H9 (cell line): ENCODE measurements around the gene SLC30A1. TPM values are rescaled to one million over a fixed set of nuclear protein-coding genes. Genes with fewer than 3 reads are reported as not detected.

Experiments used
- DNase-seq: peaks from one replicate; pipeline ENCODE4 v3.0.0-alpha.2; 2017
- H2AFZ ChIP-seq: one replicate; pipeline ENCODE4 v1.6.1; 2013; ENCODE audit warnings: mild to moderate bottlenecking, low read length, control low read depth, moderate library complexity
- H2AK5ac ChIP-seq: 2 replicates; pipeline ENCODE4 v1.6.1; 2013; ENCODE audit warnings: low read length, control low read depth, mixed read lengths; ENCODE audit not compliant: insufficient read length
- H2BK120ac ChIP-seq: one replicate; pipeline ENCODE4 v1.6.1; 2013; ENCODE audit warnings: low read depth, mild to moderate bottlenecking, low read length, control low read depth, inconsistent platforms; ENCODE audit not compliant: poor library complexity, severe bottlenecking
- H2BK12ac ChIP-seq: 2 replicates; pipeline ENCODE4 v1.6.1; 2013; ENCODE audit warnings: low read length, control low read depth, mixed read lengths, low read depth; ENCODE audit not compliant: insufficient read length
- H2BK15ac ChIP-seq: 2 replicates; pipeline ENCODE4 v1.6.1; 2013; ENCODE audit warnings: low read depth, low read length, control low read depth
- H2BK20ac ChIP-seq: one replicate; pipeline ENCODE4 v1.6.1; 2013; ENCODE audit warnings: low read depth, mild to moderate bottlenecking, low read length, control low read depth, inconsistent platforms; ENCODE audit not compliant: poor library complexity, severe bottlenecking
- H2BK5ac ChIP-seq: 2 replicates; pipeline ENCODE4 v1.6.1; 2013; ENCODE audit warnings: low read length, control low read depth, mixed read lengths; ENCODE audit not compliant: insufficient read length
- H3K14ac ChIP-seq: 2 replicates; pipeline ENCODE4 v1.6.1; 2013; ENCODE audit warnings: low read length, control low read depth; ENCODE audit not compliant: insufficient read depth
- H3K18ac ChIP-seq: 2 replicates; pipeline ENCODE4 v1.6.1; 2013; ENCODE audit warnings: low read depth, mild to moderate bottlenecking, mixed read lengths, low read length, control low read depth; ENCODE audit not compliant: insufficient read length
- H3K23ac ChIP-seq: 2 replicates; pipeline ENCODE4 v1.6.1; 2013; ENCODE audit warnings: low read length, control low read depth, mixed read lengths, low read depth; ENCODE audit not compliant: insufficient read length
- H3K23me2 ChIP-seq: 2 replicates; pipeline ENCODE4 v1.6.1; 2013; ENCODE audit warnings: low read depth, mild to moderate bottlenecking, mixed read lengths, low read length, control low read depth; ENCODE audit not compliant: insufficient read length, poor library complexity, severe bottlenecking
- H3K27ac ChIP-seq: 2 replicates; pipeline ENCODE4 v1.5.1; 2013; ENCODE audit warnings: low read length, control low read depth, mixed read lengths, low read depth; ENCODE audit not compliant: insufficient read length
- H3K27me3 ChIP-seq: 2 replicates; pipeline ENCODE4 v1.6.1; 2013; ENCODE audit warnings: low read length, control low read depth, inconsistent platforms; ENCODE audit not compliant: insufficient read depth
- H3K4ac ChIP-seq: 2 replicates; pipeline ENCODE4 v1.6.1; 2013; ENCODE audit warnings: low read depth, mild to moderate bottlenecking, control low read depth, inconsistent platforms, low read length, moderate library complexity
- H3K4me1 ChIP-seq: 2 replicates; pipeline ENCODE4 v1.6.1; 2013; ENCODE audit warnings: low read length, control low read depth, inconsistent platforms; ENCODE audit not compliant: insufficient read depth
- H3K4me2 ChIP-seq: 2 replicates; pipeline ENCODE4 v1.6.1; 2013; ENCODE audit warnings: low read length, control low read depth, mixed read lengths; ENCODE audit not compliant: insufficient read length, insufficient read depth
- H3K56ac ChIP-seq: 2 replicates; pipeline ENCODE4 v1.6.1; 2013; ENCODE audit warnings: low read depth, mild to moderate bottlenecking, mixed read lengths, low read length, control low read depth; ENCODE audit not compliant: insufficient read length
- H3K79me1 ChIP-seq: 2 replicates; pipeline ENCODE4 v1.6.1; 2013; ENCODE audit warnings: low read depth, mild to moderate bottlenecking, moderate library complexity, low read length, control low read depth, inconsistent platforms; ENCODE audit not compliant: insufficient read depth, poor library complexity, severe bottlenecking
- H3K79me2 ChIP-seq: 2 replicates; pipeline ENCODE4 v1.6.1; 2013; ENCODE audit warnings: low read length, control low read depth, inconsistent platforms; ENCODE audit not compliant: insufficient read depth
- H3K9ac ChIP-seq: 2 replicates; pipeline ENCODE4 v1.6.1; 2013; ENCODE audit warnings: low read length, control low read depth, mixed read lengths; ENCODE audit not compliant: insufficient read length; ENCODE audit errors: extremely low read depth
- H3K9me3 ChIP-seq: one replicate; pipeline ENCODE4 v1.6.1; 2013; ENCODE audit warnings: low read depth, low read length, inconsistent platforms; ENCODE audit not compliant: control insufficient read depth
- H3T11ph ChIP-seq: one replicate; pipeline ENCODE4 v1.6.1; 2013; ENCODE audit warnings: mild to moderate bottlenecking, low read length, control low read depth, inconsistent platforms
- H4K20me1 ChIP-seq: one replicate; pipeline ENCODE4 v1.6.1; 2013; ENCODE audit not compliant: control insufficient read depth, insufficient read length, insufficient read depth
- H4K5ac ChIP-seq: 2 replicates; pipeline ENCODE4 v1.6.1; 2013; ENCODE audit warnings: low read depth, mild to moderate bottlenecking, mixed read lengths, low read length, control low read depth; ENCODE audit not compliant: insufficient read length
- H4K8ac ChIP-seq: replicated peaks from 2 replicates; pipeline ENCODE4 v1.6.1; 2013; ENCODE audit warnings: low read length, control low read depth, mixed read lengths, low read depth; ENCODE audit not compliant: insufficient read length
- H4K91ac ChIP-seq: 2 replicates; pipeline ENCODE4 v1.6.1; 2013; ENCODE audit warnings: low read depth, mild to moderate bottlenecking, moderate library complexity, mixed read lengths, low read length, control low read depth; ENCODE audit not compliant: insufficient read length
- H3K27ac Mint-ChIP-seq, 3 experiments: 2 replicates in 2 of 3; 3 replicates in 1 of 3; pipeline ENCODE4 v1.8.0; 2020 to 2021; ENCODE audit warnings: mixed read lengths in 3 of 3, mild to moderate bottlenecking in 1 of 3, moderate library complexity in 1 of 3
- H3K27me3 Mint-ChIP-seq: 2 replicates; pipeline ENCODE4 v1.8.0; 2021; ENCODE audit warnings: low read depth, mild to moderate bottlenecking, moderate library complexity, mixed read lengths
- H3K36me3 Mint-ChIP-seq, 3 experiments: 2 replicates in 2 of 3; 3 replicates in 1 of 3; pipeline ENCODE4 v1.8.0; 2020 to 2021; ENCODE audit warnings: low read depth in 3 of 3, mixed read lengths in 3 of 3; ENCODE audit not compliant: insufficient read depth in 1 of 3
- H3K4me1 Mint-ChIP-seq, 2 experiments: 2 replicates each; pipeline ENCODE4 v1.8.0; 2020; ENCODE audit warnings: mixed read lengths in 2 of 2
- H3K4me3 Mint-ChIP-seq, 2 experiments: 2 replicates in 1 of 2; 3 replicates in 1 of 2; pipeline ENCODE4 v1.8.0; 2020 to 2021; ENCODE audit warnings: mild to moderate bottlenecking in 2 of 2, mixed read lengths in 2 of 2, moderate library complexity in 1 of 2
- H3K9me3 Mint-ChIP-seq, 2 experiments: 2 replicates in 1 of 2; 3 replicates in 1 of 2; pipeline ENCODE4 v1.8.0; 2020; ENCODE audit warnings: mild to moderate bottlenecking in 2 of 2, mixed read lengths in 2 of 2, moderate library complexity in 1 of 2
- WGBS: extraction: QIAGEN DNeasy Blood & Tissue Kit; methylation state at CpG from one replicate; pipeline ENCODE4 v1.1.7; 2013; ENCODE audit warnings: missing lambda C conversion rate, low lambda C conversion rate, mixed read lengths; ENCODE audit not compliant: insufficient read length; ENCODE audit errors: extremely low coverage; 5-methylcytosine and 5-hydroxymethylcytosine counted together
- total RNA-seq: library from RNA; stranded (reverse); gene quantifications from 2 replicates; pipeline ENCODE4 v1.2.1, GENCODE V29; 2021
- TF ChIP-seq, protein P1 (sequence below): fragments of 200-600 bp; sonication (generic); conservative IDR thresholded peaks from 3 replicates; pipeline ENCODE4 v1.8.0; 2021; ENCODE audit warnings: antibody characterized with exemption, mild to moderate bottlenecking

Gene SLC30A1
- total RNA-seq, 1 experiment from 2014 or later, result 17.1 TPM

- H3K56ac ChIP-seq, result no peak overlapping the region
- Mint-ChIP-seq H3K9me3 (no peaks in the 10 kb centered on the region), H3K4me1 (peaks cover 0 to 4% of the 10 kb centered on the region in 2 experiments; a peak in 1 of 4 replicates), H3K36me3 (no peaks in the 10 kb centered on the region), H3K27ac (no peak overlapping the region), H3K27me3 (peaks cover 2% of the 10 kb centered on the region; the same call in 1 of the 2 replicates), H3K4me3 (no peak overlapping the region)
- no peak overlapping the region for H2BK12ac ChIP-seq
- no peak overlapping the region for H3K14ac ChIP-seq
- H3K4me2 ChIP-seq, result no peak overlapping the region
- DNase-seq, result no peak
- H2AFZ ChIP-seq, result no peak overlapping the region
- H2BK120ac ChIP-seq, result no peak overlapping the region
- H2BK15ac ChIP-seq, result no peak overlapping the region
- no peak overlapping the region for H4K91ac ChIP-seq
- no peaks in the 10 kb centered on the region for H3K9me3 ChIP-seq
- no peak overlapping the region for H4K8ac ChIP-seq
- no peak overlapping the region for H3K18ac ChIP-seq
- no peaks in the 10 kb centered on the region for H4K20me1 ChIP-seq
- H3K27ac ChIP-seq, result no peak overlapping the region
- H3K27me3 ChIP-seq, result no peaks in the 10 kb centered on the region
- H3K4me1 ChIP-seq, result no peaks in the 10 kb centered on the region
- H2AK5ac ChIP-seq, result no peak overlapping the region
- no peak overlapping the region for H4K5ac ChIP-seq
- H3T11ph ChIP-seq, result no peak overlapping the region
- TF ChIP-seq, protein P1, sequence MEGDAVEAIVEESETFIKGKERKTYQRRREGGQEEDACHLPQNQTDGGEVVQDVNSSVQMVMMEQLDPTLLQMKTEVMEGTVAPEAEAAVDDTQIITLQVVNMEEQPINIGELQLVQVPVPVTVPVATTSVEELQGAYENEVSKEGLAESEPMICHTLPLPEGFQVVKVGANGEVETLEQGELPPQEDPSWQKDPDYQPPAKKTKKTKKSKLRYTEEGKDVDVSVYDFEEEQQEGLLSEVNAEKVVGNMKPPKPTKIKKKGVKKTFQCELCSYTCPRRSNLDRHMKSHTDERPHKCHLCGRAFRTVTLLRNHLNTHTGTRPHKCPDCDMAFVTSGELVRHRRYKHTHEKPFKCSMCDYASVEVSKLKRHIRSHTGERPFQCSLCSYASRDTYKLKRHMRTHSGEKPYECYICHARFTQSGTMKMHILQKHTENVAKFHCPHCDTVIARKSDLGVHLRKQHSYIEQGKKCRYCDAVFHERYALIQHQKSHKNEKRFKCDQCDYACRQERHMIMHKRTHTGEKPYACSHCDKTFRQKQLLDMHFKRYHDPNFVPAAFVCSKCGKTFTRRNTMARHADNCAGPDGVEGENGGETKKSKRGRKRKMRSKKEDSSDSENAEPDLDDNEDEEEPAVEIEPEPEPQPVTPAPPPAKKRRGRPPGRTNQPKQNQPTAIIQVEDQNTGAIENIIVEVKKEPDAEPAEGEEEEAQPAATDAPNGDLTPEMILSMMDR, result no peak
- no peaks in the 10 kb centered on the region for H3K79me2 ChIP-seq
- H3K79me1 ChIP-seq, result no peaks in the 10 kb centered on the region
- no CpG with 5 or more reads among the region's 2 CpGs for WGBS
- no peak overlapping the region for H3K4ac ChIP-seq
- H3K23me2 ChIP-seq, result no peaks in the 10 kb centered on the region
- H2BK20ac ChIP-seq, result no peak overlapping the region
- no peak overlapping the region for H2BK5ac ChIP-seq
- H3K9ac ChIP-seq, result no peak overlapping the region
- H3K23ac ChIP-seq, result no peak overlapping the region
Observed at GRCh38 chr1:211604548-211604947, 25.6 kb upstream of the SLC30A1 start.
